Tibial artery (tissue), 4 donors: Measurements from ENCODE around the gene LPP.
A peak's percentile ranks its signal among the peaks of the same experiment; 100 is the strongest.

Source experiments
- DNase-seq, 2 donors: peaks; one replicate each; pipeline ENCODE4 v3.0.0-alpha.2; 2019
- H3K27ac ChIP-seq, 2 donors: fragments of 200-600 bp; sonication (generic) in 1 of 2; 1 replicate in 1 of 2; 2 replicates in 1 of 2; pipeline ENCODE4 v1.5.1; 2018 to 2019; ENCODE audit warnings: mild to moderate bottlenecking in 1 of 2
- H3K27me3 ChIP-seq, 2 donors: fragments of 200-600 bp; sonication (generic) in 1 of 2; one replicate each; pipeline versions ENCODE4 v1.5.1 to v1.6.0; 2016 to 2019
- H3K36me3 ChIP-seq, 3 donors: fragments of 200-600 bp; sonication (generic) in 2 of 3; one replicate each; pipeline ENCODE4 v1.5.1; 2016 to 2019; ENCODE audit warnings: mild to moderate bottlenecking in 2 of 3
- H3K4me1 ChIP-seq, 4 donors: fragments of 200-600 bp; sonication (generic) in 2 of 4; 1 replicate in 3 of 4; 2 replicates in 1 of 4; pipeline ENCODE4 v1.5.1; 2016 to 2019
- H3K4me3 ChIP-seq, 2 donors: fragments of 200-600 bp; sonication (generic) in 1 of 2; 1 replicate in 1 of 2; 2 replicates in 1 of 2; pipeline ENCODE4 v1.5.1; 2018 to 2019; ENCODE audit warnings: mild to moderate bottlenecking in 2 of 2
- H3K9me3 ChIP-seq, 3 donors: fragments of 200-600 bp; sonication (generic) in 1 of 3; one replicate each; pipeline ENCODE4 v1.5.1; 2016 to 2019
- intact Hi-C: fragments of 100-400 bp; cut with DNase I; formaldehyde crosslinking; loops from one replicate; pipeline ENCODE4 v1.15.0; 2023; ENCODE audit warnings: low total_unique reads
- TF ChIP-seq, protein P1 (sequence below), 2 experiments: fragments of 200-600 bp in 1 of 2; fragments of 450-650 bp in 1 of 2; IDR thresholded peaks; one replicate each; pipeline ENCODE4 v1.5.1; 2017 to 2019; ENCODE audit warnings: antibody characterized with exemption in 2 of 2, mild to moderate bottlenecking in 1 of 2, moderate library complexity in 1 of 2

Gene LPP

GRCh38 chr3:188139466-188139865 lies 14.5 kb upstream of the LPP start:
- DNase-seq, result no peak
- Histone ChIP-seq H3K9me3 (no peaks in the 10 kb centered on the region), H3K4me1 (peaks cover 0 to 13% (median 0%) of the 10 kb centered on the region in 4 donors), H3K27me3 (no peaks in the 10 kb centered on the region), H3K27ac (no peak overlapping the region), H3K4me3 (no peak overlapping the region), H3K36me3 (no peaks in the 10 kb centered on the region)
- TF ChIP-seq, protein P1, sequence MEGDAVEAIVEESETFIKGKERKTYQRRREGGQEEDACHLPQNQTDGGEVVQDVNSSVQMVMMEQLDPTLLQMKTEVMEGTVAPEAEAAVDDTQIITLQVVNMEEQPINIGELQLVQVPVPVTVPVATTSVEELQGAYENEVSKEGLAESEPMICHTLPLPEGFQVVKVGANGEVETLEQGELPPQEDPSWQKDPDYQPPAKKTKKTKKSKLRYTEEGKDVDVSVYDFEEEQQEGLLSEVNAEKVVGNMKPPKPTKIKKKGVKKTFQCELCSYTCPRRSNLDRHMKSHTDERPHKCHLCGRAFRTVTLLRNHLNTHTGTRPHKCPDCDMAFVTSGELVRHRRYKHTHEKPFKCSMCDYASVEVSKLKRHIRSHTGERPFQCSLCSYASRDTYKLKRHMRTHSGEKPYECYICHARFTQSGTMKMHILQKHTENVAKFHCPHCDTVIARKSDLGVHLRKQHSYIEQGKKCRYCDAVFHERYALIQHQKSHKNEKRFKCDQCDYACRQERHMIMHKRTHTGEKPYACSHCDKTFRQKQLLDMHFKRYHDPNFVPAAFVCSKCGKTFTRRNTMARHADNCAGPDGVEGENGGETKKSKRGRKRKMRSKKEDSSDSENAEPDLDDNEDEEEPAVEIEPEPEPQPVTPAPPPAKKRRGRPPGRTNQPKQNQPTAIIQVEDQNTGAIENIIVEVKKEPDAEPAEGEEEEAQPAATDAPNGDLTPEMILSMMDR (IDR thresholded peaks at IDR 0.05), result no peak
- intact Hi-C loops, result no loop called here

- peaks cover 0 to 2% (median 0%) of the 10 kb centered on the region in 4 donors for H3K4me1 ChIP-seq
- TF ChIP-seq, protein P1 (IDR thresholded peaks at IDR 0.05), result no peak
- H3K9me3 ChIP-seq, result no peaks in the 10 kb centered on the region
- H3K4me3 ChIP-seq, result no peak overlapping the region
- H3K27me3 ChIP-seq, result no peaks in the 10 kb centered on the region
- no peak overlapping the region for H3K27ac ChIP-seq
- no peaks in the 10 kb centered on the region for H3K36me3 ChIP-seq
- intact Hi-C loops, result no loop called here
- no peak for DNase-seq
Observed at GRCh38 chr3:188146219-188146618, 7.7 kb upstream of the LPP start.

DNA sequence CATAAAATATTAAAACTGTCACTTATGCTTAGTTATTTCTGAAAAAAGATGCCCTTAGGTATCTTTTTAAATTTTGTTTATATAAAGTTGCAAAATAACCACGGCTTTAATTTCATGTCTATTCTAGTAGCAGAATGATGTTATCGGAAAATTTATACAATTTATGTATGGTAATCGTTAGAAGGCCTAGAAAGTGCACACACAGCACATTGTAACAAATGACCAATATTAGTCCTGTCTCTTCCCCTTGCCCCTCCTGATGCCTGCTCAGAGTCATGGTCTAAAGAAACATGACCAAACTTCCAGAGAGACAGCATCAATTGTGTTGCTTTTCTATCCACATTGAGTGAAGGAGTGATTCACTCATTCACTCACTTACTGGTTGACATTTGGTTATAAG lies 6.2 kb upstream of the LPP start:
- H3K27ac ChIP-seq, result no peak overlapping the region
- H3K4me3 ChIP-seq, result no peak overlapping the region
- peaks cover 0 to 17% (median 8%) of the 10 kb centered on the region in 4 donors for H3K4me1 ChIP-seq
- no peaks in the 10 kb centered on the region for H3K36me3 ChIP-seq
- no peaks in the 10 kb centered on the region for H3K27me3 ChIP-seq
- DNase-seq, result no peak
- TF ChIP-seq, protein P1 (IDR thresholded peaks at IDR 0.05), result no peak
- intact Hi-C loops, result no loop called here
- H3K9me3 ChIP-seq, result no peaks in the 10 kb centered on the region

DNA sequence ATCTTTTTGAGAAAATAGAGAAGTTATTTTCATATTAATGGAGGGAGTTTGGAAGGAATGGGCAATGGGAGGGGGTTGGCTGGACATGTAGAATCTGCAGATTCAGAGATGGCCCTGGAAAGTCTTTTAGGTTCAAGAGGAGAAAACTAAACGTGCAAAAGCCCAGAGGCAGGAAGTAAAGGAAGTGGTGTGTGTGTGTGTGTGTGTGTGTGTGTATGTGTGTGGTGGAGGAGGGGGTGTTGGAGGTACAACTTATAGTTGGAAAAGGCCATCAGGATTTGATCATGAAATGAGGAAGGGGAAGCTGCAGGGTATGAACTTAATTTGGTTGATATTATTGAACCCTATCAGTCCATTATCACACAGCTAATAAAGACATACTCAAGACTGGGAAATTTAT lies 5.6 kb upstream of the LPP start:
- Histone ChIP-seq H3K36me3 (no peaks in the 10 kb centered on the region), H3K4me1 (peaks cover 0 to 21% (median 8%) of the 10 kb centered on the region in 4 donors), H3K27ac (no peak overlapping the region), H3K9me3 (no peaks in the 10 kb centered on the region), H3K4me3 (no peak overlapping the region), H3K27me3 (no peaks in the 10 kb centered on the region)
- DNase-seq, result no peak
- TF ChIP-seq, protein P1 (IDR thresholded peaks at IDR 0.05), result no peak
- intact Hi-C loops, result no loop called here

DNA sequence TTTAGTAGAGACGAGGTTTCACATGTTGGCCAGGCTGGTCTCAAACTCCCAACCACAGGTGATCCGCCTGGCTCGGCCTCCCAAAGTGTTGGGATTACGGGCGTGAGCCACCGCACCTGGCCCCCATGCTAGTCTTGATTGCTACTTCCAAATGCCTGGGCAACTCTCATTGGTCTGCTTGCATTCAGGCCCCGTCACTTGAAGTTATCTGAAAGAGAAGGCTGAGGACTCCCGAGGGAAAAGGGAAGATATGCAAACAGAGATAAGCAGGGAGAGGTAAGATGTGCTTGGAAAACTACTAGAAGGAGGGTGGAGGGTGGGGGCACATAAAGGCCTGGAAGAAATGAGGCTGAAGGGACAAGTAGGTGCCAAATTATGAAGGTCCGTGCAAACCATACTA lies 4.4 kb upstream of the LPP start:
- no peak overlapping the region for H3K27ac ChIP-seq
- DNase-seq, result no peak
- TF ChIP-seq, protein P1 (IDR thresholded peaks at IDR 0.05), result no peak
- intact Hi-C loops, result no loop called here
- no peak overlapping the region for H3K4me3 ChIP-seq
- H3K9me3 ChIP-seq, result no peaks in the 10 kb centered on the region
- H3K4me1 ChIP-seq, result peaks cover 0 to 21% (median 8%) of the 10 kb centered on the region in 4 donors
- H3K36me3 ChIP-seq, result no peaks in the 10 kb centered on the region
- H3K27me3 ChIP-seq, result no peaks in the 10 kb centered on the region

GRCh38 chr3:188150982-188151381 lies 3.0 kb upstream of the LPP start:
- H3K4me3 ChIP-seq, result no peak overlapping the region
- peak overlapping the region in 1 of 2 donors; percentile 96 for H3K27ac ChIP-seq
- no peak for DNase-seq
- intact Hi-C loops, result loop anchor here (5.0 to 10.0 kb wide), 4 partner anchors 61 to 794 kb away; no protein-coding TSS in a partner anchor
- TF ChIP-seq, protein P1 (IDR thresholded peaks at IDR 0.05), result no peak
- H3K27me3 ChIP-seq, result no peaks in the 10 kb centered on the region
- H3K4me1 ChIP-seq, result peaks cover 0 to 29% (median 14%) of the 10 kb centered on the region in 4 donors
- no peaks in the 10 kb centered on the region for H3K36me3 ChIP-seq
- no peaks in the 10 kb centered on the region for H3K9me3 ChIP-seq
